ENCODE data around the gene PRR29.

The PRR29 gene

DNA sequence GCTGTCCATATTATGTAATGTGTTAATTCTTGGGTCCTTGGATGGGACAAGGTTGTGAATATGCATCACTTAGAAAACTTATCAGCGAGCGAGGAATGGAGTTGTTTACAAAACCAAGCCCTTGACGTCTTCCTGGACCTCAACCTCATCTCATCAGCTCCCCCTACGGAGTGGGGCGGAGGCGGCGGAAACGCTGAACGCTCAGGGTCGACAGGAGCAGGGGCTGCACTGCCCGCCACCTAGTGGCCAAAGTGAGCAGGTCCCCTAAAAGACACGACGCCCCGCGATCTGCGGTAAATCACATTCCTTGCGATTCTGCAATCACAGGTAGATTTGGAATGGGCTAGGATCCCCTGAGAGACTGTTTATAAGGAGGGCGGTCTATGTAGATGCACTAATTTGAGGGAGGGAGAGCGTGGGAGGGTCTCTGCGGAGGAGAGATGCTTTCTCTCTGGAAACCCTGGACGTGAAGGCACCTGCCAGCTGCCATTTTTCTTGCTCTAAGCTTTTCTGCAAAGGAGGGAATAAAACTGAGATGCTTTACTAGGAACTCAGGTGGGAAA lies 27.7 kb downstream of the PRR29 start:
- TF ChIP-seq, protein P1, sequence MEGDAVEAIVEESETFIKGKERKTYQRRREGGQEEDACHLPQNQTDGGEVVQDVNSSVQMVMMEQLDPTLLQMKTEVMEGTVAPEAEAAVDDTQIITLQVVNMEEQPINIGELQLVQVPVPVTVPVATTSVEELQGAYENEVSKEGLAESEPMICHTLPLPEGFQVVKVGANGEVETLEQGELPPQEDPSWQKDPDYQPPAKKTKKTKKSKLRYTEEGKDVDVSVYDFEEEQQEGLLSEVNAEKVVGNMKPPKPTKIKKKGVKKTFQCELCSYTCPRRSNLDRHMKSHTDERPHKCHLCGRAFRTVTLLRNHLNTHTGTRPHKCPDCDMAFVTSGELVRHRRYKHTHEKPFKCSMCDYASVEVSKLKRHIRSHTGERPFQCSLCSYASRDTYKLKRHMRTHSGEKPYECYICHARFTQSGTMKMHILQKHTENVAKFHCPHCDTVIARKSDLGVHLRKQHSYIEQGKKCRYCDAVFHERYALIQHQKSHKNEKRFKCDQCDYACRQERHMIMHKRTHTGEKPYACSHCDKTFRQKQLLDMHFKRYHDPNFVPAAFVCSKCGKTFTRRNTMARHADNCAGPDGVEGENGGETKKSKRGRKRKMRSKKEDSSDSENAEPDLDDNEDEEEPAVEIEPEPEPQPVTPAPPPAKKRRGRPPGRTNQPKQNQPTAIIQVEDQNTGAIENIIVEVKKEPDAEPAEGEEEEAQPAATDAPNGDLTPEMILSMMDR (IDR thresholded peaks at IDR 0.05; ENCODE audit: low read depth, low read length, missing control alignments), result peak; percentile 97
- H3K4me3 ChIP-seq (ENCODE audit: low read depth, low read length), result peak overlapping the region; percentile 18; the same call in 1 of the 2 replicates
- peak; percentile 70 for DNase-seq (ENCODE audit: low read depth)

DNA sequence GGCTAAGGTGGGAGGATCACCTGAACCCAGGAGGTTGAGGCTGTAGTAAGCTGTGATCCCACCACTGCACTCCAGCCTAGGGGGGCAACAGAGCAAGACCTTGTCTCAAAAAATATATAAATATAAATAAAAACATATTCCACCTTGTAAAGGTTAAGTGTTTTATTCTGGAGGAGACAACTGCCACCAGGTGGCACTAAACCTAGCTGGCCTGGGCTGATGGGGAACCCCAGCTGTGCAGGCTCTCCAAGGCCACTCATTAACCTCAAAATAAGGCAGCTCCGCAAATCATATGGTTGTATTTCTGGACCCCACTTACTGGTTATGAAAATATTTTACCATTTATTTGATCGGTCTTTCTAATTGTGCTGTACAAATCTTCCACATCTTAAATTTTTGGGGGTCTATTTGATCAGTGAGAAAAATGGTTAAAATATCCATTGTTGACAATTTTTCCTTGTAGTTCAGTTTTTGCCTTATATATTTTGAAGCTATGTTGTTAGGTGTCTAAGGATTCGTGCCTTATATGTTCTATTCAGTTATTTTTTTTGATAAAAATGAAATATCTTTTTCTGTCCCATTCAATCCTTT lies 30.8 kb downstream of the PRR29 start:
- peak; percentile 52 for DNase-seq (ENCODE audit: low read depth)
- no peak overlapping the region for H3K4me3 ChIP-seq (ENCODE audit: low read depth, low read length)
- TF ChIP-seq, protein P1 (IDR thresholded peaks at IDR 0.05; ENCODE audit: low read depth, low read length, missing control alignments), result peak; percentile 70

DNA sequence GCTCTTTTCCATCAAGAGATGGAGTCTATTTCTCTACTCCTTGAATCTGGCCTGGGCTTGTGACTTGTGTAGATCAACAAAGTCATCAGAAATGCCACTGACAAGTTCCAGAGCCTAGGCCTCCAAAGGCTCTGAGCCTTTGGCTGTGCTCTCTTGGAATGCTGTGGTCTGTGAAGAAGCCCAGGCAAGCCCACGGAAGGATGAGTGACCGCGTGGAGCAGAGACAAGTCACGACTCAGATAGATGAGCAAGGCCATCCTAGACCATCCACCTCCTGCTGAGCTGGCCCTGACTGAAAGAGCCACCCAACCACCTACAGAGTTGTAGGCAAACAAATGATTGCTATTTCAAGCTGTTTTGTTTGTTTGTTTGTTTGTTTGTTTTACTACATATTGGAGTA lies 33.9 kb downstream of the PRR29 start:
- no peak overlapping the region for H3K4me3 ChIP-seq (ENCODE audit: low read depth, low read length)
- DNase-seq (ENCODE audit: low read depth), result no peak
- TF ChIP-seq, protein P1 (IDR thresholded peaks at IDR 0.05; ENCODE audit: low read depth, low read length, missing control alignments), result no peak

GRCh38 chr17:64036198-64036922 lies 38.2 kb downstream of the PRR29 start:
- TF ChIP-seq, protein P1 (IDR thresholded peaks at IDR 0.05; ENCODE audit: low read depth, low read length, missing control alignments), result peak; percentile 13
- H3K4me3 ChIP-seq (ENCODE audit: low read depth, low read length), result no peak overlapping the region
- no peak for DNase-seq (ENCODE audit: low read depth)

GRCh38 chr17:64037180-64037579 lies 39.0 kb downstream of the PRR29 start:
- H3K4me3 ChIP-seq (ENCODE audit: low read depth, low read length), result no peak overlapping the region
- DNase-seq (ENCODE audit: low read depth), result no peak
- TF ChIP-seq, protein P1 (IDR thresholded peaks at IDR 0.05; ENCODE audit: low read depth, low read length, missing control alignments), result no peak

DNA sequence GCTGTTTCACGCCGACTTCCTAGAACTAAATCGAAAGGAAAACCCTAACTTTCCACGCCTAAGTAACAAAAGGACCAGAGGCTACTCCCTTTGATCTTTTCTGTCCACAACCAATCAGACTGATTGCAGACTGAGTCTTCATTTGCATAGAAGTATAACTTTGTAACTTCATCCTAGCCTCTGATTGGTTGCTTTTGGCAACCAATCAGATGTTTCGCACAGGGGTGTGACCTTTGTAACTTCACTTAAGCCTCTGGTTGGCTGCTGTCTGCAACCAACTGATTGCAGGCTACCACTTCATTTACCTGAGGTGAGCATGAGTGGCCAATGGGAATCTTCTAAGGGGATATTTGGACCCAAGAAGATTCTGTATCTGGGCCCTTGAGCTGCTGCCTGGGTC lies 39.7 kb downstream of the PRR29 start:
- no peak overlapping the region for H3K4me3 ChIP-seq (ENCODE audit: low read depth, low read length)
- no peak for DNase-seq (ENCODE audit: low read depth)
- TF ChIP-seq, protein P1 (IDR thresholded peaks at IDR 0.05; ENCODE audit: low read depth, low read length, missing control alignments), result no peak
